ENCODE results near the gene SHC3.

The SHC3 gene

DNA sequence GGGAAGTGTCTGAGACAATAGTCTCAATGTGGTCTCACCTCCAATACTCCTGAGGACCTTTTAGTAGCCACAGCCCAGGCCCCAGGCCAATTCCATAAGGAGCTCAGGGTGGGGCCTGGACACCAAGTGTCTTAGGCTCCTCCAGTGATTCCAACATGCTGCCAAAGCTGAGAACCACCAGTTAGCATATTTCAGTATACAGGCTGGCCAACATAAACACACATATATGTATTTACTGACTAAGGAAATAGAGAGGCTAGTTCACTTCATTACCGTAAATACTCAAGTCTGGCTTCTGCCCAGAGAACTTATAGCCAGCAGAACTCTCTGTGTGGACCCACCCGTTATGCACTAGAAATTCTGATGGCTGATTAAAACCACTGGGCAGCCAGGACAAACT lies 163.3 kb downstream of the SHC3 start:
- no peak for DNase-seq

DNA sequence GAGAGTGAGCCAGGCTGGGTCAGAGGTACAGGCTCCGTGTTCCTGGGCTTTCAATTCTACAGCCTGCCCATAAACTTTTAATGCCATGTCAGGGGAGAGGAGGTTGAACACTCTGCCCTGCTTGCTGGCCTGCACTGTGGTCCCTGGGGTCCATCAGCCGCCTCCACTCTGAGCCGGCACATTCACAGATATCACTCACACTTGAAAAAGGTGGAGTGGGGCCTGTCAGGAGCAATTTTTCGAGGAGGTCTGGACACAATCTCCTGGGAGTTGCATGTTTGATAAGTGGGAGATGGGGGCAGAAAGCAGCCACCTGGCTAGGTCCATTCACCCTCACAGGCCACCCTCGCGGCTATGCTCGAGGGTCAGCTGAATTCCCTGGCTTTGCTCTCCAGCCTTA lies 164.5 kb downstream of the SHC3 start:
- DNase-seq = no peak

DNA sequence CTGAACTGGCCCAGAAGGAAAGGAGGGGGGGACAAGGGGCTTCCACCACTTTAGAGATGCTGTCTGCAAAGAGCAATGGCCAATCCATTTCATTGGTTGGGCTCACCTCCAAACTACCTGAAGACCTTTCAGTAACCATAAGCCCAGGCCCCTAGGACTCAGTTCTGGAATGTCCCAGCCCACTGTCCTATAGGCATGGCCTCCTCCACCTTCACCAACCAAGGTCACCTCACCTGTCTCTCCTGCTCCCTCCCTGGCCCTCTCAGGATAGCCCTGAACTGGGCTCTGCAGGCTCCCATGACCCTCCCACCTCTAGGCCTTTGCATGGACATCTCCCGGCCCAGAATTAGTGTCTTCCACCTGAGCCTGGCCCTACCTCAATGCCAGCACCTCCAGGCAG lies 165.0 kb downstream of the SHC3 start:
- DNase-seq = no peak

DNA sequence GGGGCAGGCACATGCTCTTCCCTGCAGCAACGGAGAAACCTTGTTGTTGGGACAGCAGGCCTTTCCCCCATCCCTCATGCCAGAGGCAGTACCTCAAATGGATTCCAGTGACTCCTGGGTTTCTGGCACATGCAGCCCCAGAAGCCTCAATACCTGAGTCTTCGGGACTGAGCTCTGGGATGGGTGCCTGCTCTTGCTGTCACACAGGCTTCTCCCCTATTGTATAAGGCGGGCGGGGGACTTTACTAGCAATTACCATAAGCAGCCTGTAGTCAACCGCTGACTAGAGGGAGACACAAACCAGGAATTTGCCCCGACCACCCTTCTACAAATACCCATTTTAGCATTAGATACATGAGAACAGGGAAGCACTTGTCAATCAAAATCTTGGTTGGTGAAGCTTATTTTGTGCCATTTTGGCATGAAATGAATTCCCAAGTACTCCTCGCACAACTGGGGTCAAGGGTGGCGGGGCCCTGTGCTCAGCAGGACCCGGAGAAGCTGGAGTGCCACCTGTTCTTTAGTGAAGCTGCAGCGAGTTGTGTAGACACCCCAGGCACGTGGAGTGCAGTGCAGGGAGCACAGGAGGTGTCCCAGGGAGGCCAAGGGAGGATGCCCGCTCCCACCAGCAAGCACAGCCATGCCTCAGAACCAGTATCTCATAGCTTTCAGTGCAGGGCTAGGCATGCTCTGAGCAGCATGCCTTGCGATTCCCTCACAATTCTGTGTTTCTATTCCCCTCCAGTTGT lies 166.2 kb downstream of the SHC3 start:
- DNase-seq = no peak

DNA sequence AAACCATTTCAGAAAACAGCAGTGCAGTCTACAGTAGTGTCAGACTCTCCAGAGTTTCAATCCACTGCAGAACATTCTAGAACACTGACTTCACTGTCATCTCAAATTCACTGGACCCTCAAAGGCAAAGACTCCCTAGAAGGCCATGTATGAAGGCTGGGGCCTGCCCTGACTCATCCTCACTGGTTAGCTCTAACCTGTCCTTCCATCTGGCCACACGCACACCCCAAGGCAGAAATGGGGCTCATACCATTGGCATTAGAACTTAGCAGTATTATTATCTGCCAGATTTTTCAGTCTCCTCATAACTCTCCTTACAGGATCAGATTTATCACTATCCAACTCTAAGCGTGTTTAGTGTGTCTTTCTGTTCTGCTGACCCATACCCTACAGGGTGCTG lies 166.9 kb downstream of the SHC3 start:
- no peak for DNase-seq

DNA sequence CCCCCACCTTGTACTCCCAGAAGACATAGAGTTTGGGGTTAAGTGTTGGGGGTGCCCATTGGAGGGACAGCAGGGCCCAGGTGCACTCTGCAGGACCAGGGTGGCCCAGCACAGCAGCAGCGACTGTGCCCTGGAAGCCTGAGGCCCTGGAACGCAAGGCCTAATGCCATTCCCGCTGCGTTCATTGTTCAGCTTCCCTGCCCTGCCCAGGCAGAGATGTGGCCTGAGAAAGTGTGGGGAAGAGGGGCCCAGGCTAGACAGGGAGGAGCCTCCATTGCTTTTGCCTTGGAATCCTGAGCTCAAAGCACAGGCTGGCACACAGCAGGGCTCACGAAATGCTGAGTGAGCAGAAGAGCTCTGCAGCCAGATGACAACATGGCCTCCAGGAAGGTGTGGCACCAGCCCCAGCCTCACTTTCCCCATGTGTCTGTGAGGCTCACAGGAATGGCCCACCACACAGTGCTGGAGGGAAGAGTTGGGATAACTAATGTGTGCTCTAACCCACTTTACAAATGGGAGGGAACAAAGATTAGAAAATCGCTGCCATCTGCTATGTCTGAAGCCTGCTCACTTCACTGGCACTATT lies 168.0 kb downstream of the SHC3 start:
- no peak for DNase-seq

DNA sequence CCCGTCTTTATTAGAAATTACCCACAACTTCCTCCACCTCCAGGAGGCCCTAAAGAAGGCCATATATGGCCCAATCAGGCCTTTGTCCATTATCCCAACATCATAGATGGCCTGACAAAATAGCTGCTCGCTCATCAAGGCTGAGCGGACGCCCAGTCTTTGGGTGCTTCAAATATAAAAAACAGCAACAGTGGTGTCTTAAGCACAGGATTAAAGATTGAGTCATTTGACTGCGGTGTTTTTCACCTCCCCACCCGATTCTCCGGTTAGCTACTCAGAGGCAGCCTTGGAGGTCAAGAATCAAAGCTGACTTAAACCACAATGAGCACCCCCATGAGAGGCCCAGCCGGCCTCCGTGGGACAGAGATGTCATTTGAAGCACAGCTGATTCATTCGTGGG lies 168.6 kb downstream of the SHC3 start:
- no peak for DNase-seq

DNA sequence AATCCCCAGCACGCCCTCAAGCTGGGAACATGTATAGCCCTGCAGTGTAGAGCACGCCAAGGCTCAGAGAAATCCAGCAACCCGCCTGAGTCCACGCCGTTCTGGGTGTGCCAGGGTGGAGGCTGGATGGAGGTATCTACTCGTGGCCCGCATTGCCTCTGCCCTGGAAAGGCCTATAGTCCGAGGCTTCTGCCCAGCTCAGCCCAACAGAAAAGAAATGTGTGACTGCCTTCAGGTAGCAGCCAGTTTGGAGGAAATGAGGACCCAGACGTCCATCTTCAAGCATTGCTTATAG lies 169.1 kb downstream of the SHC3 start:
- no peak for DNase-seq

DNA sequence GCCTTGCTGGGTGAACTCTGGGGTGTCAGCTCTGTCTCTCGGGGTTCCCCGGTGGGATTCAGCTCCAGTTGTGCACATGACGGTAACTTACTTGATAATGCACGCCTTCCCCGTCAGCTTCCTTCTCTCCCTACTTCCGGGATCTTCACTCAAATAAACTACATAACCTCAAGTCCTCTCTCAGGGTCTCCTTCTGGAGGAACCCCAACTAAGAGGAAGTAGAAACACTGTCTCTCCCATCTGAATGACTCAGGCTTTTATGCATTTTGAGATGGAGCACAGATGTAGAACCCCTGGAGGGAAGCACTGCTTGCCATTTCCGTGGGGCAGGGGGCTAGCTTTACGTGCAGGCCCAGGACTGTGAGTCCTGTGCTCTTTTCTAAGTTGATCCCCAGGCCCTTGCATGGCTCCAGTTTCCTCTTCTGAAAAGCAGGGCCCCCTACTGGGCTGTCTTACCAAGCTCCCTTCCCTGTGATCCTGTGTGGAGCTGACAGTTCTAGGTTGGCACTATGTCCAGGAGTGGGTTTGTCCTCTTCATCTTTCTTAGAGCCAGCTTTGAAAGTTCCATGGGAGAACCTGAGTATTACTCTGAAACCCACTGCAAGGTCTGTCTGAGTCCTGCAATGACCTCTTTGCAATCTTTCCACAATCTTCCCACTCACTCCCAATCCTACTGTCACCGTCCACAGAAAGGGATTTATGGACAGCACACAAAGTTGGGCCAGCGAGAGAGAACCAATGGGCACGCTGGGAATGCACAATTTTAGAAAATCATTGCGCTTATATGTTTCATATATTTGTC lies 169.7 kb downstream of the SHC3 start:
- no peak for DNase-seq

DNA sequence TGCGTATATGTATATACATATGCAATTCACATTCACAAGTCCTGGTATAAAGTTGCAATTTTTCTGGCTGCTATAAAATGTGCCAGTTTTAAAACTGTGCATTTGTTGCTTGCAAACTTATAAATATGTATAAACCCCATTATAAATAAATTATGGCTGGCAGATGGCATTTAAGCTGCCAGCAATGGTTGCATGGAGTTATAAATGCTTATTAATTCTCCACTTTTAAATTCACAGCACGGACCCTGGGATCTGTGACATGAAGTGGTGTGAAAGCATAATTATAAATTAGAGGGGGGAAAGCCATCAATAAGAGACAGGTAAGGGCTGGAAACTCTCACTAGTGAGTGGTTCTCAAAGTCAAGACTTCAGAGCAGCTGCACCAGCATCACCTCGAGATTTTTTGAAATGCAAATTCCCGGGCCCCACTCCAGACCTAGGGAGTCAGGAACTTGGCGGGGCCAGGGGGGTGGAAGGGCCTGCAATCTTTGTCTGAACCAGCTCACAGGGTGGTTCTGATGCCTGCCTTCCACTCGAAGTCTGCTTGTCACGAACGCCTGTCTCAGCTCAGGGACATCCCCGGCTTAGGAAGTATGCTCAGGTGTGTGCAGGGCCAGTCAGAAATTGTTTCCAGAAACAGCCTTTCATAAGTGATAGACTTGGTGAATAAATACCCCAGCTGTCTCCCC lies 170.4 kb downstream of the SHC3 start:
- no peak for DNase-seq

DNA sequence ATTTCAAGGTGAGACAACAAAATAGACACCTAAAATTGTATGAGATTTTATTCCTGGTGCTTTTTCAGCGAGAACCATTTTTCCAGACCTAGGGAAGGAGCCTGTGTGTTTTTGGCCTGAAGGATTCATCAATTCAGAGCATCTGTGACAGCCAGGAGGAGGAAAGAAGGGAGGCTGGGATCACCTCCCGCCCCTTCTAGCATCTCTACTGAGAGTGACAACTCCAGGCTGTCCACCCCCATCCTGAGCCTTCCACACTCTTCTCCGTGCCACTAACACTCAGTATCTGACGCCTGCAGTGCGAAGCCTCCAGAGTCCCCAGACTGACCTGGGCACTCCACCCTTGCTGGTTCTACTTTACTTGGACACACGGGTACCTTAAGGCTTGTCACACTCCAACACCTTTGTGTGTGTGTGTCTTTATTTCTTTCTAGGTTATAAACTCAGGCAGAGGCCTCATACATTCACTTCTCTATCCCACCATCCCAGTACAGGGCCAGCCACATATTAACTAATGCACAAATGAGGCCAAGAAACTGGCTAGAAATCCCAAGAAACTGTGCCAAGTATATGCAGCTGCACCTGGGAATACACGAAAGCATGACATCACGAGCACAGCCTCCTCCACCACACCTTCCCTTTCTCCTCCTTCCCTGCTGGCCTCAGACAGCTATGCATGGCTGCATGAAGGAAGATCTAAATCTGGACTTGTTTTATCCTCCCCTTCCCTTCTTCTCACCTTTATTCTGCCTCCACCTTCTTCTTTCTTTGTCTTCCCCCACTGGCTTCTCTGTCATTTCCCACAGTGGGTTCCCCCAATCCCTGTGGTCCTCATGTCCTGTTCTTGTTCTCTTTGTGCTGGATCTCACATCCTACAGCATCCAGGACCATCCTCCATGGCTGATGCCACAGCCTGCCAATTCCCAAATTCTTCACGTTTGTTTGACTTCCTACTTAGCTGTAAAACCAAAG lies 171.3 kb downstream of the SHC3 start:
- DNase-seq = no peak

DNA sequence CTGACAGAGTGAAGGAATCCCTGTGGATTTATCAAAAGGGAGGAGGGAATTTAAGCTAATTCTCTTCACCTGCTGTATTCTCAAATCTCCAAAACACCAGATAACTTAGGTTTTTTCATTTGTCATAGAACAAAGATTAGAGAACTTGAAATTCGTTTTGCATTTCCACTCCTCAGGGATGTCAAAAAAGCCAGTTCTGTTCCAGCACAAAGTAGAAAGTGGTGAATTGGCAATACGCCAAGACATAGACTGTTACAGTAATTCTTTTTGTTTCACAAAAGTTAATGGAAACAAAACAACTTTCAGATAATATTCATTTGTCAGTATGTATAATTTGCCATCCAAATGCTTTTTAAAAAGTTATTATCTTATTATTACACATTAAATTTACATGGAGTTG lies 172.4 kb downstream of the SHC3 start:
- DNase-seq = no peak

DNA sequence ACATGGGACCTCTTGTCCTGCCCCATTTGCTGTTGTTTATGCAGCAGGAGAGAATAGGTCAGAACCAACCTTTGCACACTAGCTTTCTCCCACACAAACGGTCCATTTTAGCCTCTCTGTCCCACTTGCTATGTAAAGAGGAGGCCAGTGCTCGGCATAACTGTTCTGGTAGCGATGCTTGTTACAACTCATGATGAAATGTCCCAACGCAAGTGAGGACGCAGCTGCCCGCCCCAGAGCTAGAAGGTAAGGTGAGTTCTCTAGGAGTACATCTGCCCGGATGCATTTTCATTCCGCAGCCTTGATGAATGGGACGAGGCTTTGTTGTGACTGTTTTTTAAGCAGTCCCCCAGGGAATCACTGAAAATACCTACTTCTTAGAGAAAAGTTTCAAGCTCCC lies 173.3 kb downstream of the SHC3 start:
- DNase-seq = no peak

DNA sequence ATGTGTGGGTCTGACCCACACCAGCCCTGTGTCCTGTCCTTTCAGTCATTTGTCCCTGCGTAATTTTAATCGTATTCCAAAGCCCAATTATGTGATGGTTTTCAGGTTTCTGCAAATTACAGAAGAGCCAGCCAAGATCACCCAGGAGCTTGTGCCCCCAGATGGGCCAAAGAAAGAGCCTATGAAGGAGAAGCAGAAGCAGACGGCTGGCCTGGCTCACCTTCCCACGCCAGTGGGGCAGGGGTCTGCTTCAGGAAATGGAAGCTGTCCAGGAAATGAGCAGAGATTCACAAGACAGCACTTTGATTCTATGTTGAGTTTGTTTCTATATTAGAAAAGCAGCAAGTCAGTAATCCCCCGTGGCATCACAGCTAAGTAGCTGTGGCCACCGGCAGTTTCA lies 175.6 kb downstream of the SHC3 start:
- DNase-seq = no peak

DNA sequence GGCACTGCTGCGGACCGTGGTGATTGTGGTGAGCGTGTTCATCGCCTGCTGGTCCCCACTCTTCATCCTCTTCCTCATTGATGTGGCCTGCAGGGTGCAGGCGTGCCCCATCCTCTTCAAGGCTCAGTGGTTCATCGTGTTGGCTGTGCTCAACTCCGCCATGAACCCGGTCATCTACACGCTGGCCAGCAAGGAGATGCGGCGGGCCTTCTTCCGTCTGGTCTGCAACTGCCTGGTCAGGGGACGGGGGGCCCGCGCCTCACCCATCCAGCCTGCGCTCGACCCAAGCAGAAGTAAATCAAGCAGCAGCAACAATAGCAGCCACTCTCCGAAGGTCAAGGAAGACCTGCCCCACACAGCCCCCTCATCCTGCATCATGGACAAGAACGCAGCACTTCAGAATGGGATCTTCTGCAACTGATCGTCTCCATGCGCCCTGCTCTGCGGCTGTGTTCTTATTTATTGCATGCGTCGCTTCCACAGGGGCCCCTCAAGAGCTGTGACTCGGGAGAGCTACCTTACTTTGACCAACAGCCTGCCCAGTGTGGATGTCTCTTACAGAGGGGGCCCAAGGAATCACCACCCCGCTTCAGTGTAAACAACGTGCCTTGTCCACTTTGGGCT lies 176.6 kb downstream of the SHC3 start:
- no peak for DNase-seq

DNA sequence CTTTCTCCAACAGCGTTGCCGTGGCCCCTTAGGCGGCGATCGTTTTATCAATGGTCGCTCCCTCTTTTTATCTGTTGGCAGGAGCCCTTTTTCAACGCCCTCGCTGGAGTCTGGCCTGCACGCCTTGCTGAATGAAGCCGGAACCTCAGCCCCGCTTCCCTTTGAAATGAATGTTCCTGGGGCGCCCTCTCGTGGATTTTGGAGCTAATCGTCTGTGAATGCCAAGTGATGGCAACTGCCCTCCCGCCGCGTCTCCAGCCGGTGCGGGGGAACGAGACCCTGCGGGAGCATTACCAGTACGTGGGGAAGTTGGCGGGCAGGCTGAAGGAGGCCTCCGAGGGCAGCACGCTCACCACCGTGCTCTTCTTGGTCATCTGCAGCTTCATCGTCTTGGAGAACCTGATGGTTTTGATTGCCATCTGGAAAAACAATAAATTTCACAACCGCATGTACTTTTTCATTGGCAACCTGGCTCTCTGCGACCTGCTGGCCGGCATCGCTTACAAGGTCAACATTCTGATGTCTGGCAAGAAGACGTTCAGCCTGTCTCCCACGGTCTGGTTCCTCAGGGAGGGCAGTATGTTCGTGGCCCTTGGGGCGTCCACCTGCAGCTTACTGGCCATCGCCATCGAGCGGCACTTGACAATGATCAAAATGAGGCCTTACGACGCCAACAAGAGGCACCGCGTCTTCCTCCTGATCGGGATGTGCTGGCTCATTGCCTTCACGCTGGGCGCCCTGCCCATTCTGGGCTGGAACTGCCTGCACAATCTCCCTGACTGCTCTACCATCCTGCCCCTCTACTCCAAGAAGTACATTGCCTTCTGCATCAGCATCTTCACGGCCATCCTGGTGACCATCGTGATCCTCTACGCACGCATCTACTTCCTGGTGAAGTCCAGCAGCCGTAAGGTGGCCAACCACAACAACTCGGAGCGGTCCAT lies 177.4 kb downstream of the SHC3 start:
- peak; percentile 68 for DNase-seq

DNA sequence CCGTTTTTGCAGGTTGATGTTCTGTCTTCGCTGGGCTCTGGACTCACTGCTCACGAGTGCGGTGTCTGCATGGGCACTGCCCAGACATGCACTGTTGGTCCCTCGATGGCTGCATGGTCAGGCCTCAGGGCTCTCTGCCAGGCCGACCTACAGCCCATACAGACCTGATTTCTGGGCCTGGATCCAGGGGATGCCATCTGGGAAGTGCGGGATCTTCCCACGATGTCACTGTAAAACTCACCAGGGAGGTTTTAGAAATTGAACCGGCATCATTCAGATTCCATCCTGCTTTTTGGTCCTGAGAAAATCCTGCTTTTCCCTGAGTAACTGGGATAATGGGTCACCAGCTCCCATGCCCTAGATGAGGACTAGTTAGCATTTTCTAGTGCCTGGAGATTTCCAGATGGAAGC lies 178.2 kb downstream of the SHC3 start:
- DNase-seq = no peak

DNA sequence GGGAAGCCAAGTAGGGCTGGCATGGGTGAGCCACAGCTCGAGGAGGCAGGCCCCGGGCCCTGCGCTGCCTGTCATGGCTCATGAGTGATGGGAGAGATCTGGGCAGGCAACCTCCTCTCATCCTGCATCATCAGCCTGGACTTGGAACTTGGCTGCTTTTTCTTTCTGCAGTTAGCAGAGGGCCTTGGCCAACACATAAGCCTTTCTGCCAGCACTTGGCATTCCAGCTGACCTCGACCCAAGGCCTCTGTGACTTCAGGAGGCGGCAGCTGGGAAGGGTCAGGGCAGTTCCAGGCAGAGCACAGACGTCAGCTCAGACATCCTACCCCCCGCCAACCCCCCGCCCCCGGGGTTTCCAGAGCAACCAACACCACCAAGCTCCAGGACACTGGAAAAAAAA lies 179.7 kb downstream of the SHC3 start:
- DNase-seq = no peak

DNA sequence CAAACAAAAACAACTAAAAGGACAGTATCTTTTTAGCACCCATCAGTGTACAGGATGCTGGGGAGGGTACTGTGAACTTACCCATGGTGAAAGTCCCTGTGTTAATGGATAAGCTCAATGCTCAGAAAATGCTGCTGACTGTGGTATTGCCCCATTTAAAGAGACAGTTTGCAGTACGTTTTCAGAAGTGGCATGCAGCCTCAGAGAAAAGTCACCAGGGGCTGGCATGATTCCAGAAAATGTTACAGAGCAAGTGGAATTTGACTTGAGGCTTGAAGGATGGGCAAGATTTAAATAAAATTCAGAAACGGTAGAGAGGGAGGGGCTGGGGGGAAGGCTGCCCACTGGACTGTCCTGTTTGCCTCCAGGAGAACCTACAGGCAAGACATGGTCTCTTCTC lies 180.1 kb downstream of the SHC3 start:
- no peak for DNase-seq

DNA sequence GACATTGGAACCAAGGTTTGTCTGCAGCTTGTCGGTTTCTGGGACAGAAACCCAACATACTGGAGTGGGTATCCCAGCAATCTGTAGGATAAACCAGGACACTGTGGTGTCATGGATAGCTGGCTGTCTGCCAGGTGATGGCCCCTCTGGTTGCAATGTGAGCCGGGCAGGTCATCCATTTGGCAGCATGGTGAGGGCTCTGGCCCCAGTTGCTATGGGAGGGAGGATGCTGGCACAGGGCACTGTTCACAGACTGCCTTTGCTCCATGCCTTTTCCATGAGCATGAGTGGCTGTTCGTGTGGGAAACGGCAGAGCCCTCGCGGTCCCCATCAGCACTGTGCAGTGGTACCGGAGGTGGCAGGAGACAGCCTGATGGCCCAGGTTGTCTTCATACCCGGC lies 181.0 kb downstream of the SHC3 start:
- no peak for DNase-seq

DNA sequence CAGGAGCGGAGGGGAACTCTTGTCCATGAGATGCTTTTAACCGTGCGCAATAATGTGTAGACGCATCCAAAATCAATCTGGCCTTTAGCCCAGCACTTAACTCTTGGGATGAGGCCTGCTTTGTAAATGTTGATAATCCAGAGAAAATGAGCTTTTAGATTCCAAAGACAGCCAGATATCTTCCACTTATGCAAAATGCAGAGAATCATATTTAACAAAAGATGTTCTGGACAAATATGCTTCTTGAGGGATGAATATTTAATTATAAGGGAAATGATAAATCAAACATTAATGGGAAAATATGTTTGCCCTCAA lies 181.7 kb downstream of the SHC3 start:
- DNase-seq = no peak

All from NCI-H345 (cell line).